ENCODE data around the gene TAF15. TPM values are rescaled to one million over a fixed set of nuclear protein-coding genes. Genes with fewer than 3 reads are reported as not detected.

Gene TAF15
- total and polyA plus RNA-seq, 2 of the 13 experiments (the other 11 are each of a cell fraction or from before 2014, with no cell fraction given) = 25.2 to 26.5 TPM

DNA sequence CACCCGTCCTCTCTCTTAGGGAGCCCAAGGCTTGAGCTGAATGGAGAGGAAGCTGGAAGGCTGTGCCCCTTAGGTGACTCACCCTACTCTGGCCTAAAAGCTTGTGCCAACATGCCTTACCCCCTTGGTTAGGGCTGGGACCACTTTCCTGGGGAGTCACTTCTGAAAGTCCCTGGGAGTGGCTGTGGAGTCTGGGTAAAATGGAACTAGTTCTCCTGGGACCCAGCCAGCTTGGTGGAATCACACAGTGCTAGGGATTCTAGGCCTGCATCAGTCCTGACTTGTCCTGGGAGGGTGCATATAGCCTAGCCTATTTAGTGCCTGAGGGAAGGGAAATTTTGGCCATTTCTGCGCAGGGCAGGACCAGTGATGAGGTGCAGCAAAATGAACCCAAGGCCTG is 24.4 kb upstream of the TAF15 start:
- TF ChIP-seq ZNF607 (CRISPR knock-in tag; IDR thresholded peaks at IDR 0.05; ENCODE audit: borderline replicate concordance) (no peak), POLR2AphosphoS5 (IDR thresholded peaks at IDR 0.05; ENCODE audit: low read depth, low read length) (no peak), FOXC1 (CRISPR knock-in tag; IDR thresholded peaks at IDR 0.05; ENCODE audit: borderline replicate concordance) (no peak), ZC3H13 (CRISPR knock-in tag; IDR thresholded peaks at IDR 0.05) (no peak), ZNF747 (CRISPR knock-in tag; IDR thresholded peaks at IDR 0.05; ENCODE audit: borderline replicate concordance) (no peak), HNRNPUL1 (IDR thresholded peaks at IDR 0.05; ENCODE audit: low read depth, low read length) (no peak), MAFF (IDR thresholded peaks at IDR 0.05; ENCODE audit: low read depth, low read length) (no peak), IRX3 (CRISPR knock-in tag; IDR thresholded peaks at IDR 0.05; ENCODE audit: borderline replicate concordance, low read depth) (no peak), MBD4 (IDR thresholded peaks at IDR 0.05; ENCODE audit: borderline replicate concordance, low read length) (no peak), BRCA1 (CRISPR knock-in tag; IDR thresholded peaks at IDR 0.05) (no peak), RCOR2 (CRISPR knock-in tag; IDR thresholded peaks at IDR 0.05) (no peak)
- TF ChIP-seq, protein P1, sequence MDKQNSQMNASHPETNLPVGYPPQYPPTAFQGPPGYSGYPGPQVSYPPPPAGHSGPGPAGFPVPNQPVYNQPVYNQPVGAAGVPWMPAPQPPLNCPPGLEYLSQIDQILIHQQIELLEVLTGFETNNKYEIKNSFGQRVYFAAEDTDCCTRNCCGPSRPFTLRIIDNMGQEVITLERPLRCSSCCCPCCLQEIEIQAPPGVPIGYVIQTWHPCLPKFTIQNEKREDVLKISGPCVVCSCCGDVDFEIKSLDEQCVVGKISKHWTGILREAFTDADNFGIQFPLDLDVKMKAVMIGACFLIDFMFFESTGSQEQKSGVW (CRISPR knock-in tag; IDR thresholded peaks at IDR 0.05; ENCODE audit: borderline replicate concordance) = no peak
- TF ChIP-seq, protein P2, sequence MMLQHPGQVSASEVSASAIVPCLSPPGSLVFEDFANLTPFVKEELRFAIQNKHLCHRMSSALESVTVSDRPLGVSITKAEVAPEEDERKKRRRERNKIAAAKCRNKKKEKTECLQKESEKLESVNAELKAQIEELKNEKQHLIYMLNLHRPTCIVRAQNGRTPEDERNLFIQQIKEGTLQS (CRISPR knock-in tag; IDR thresholded peaks at IDR 0.05) = no peak
- ATAC-seq = no peak
- in situ Hi-C loops (cut with HindIII; ENCODE audit: extremely low pct_ligation_motif_present, low pct_unique_long_range_greater_than_20kb) = no loop called here
- POLR2A ChIA-PET = no interaction called here
- Histone ChIP-seq H3K4me3 (replicated peaks in 1 of 3; ENCODE audit: insufficient read depth in 1 of 3, low read depth in 2 of 3, low read length in 3 of 3) (no peak overlapping the region), H4K20me1 (ENCODE audit: insufficient read depth, low read length) (no peaks in the 10 kb centered on the region), H3K9ac (ENCODE audit: insufficient read depth, low read depth, low read length) (no peak overlapping the region), H3K79me2 (ENCODE audit: insufficient read depth, low read length) (no peaks in the 10 kb centered on the region), H3K27ac (ENCODE audit: extremely low read length, insufficient read depth, low read length) (no peak overlapping the region), H3K36me3 (replicated peaks in 1 of 2; ENCODE audit: control insufficient read depth in 1 of 2, insufficient read depth in 2 of 2, low read length in 2 of 2) (no peaks in the 10 kb centered on the region), H3K4me1 (ENCODE audit: insufficient read depth, low read length) (peaks cover 14% of the 10 kb centered on the region), H2AFZ (ENCODE audit: low read length) (no peak overlapping the region), H3K27me3 (ENCODE audit: control insufficient read depth in 1 of 2, insufficient read depth in 2 of 2, low read length in 2 of 2) (peaks cover 0 to 35% of the 10 kb centered on the region in 2 experiments; a peak in 4 of 5 replicates), H3K4me2 (ENCODE audit: low read depth, low read length) (no peak overlapping the region), H3K9me3 (ENCODE audit: low read length) (no peaks in the 10 kb centered on the region)
- intact Hi-C loops (cut with micrococcal nuclease; ENCODE audit: unreplicated experiment) = loop anchor here (1.0 kb wide), 1 partner anchor 8 kb away; no protein-coding TSS in a partner anchor
- CTCF ChIA-PET (ENCODE audit: low intra/inter-chr PET ratio, low total read pairs) = no interaction called here
- BruUV-seq (replicated peaks) = no TSS peak
- WGBS (ENCODE audit: low lambda C conversion rate) = 39% methylated on average over 2 of the region's 2 CpGs
- FAIRE-seq = no peak
- no peak for DNase-seq (ENCODE audit: low spot score)

All from HepG2 (cell line).